ENCODE measurements around the gene GMDS.

GMDS gene

DNA sequence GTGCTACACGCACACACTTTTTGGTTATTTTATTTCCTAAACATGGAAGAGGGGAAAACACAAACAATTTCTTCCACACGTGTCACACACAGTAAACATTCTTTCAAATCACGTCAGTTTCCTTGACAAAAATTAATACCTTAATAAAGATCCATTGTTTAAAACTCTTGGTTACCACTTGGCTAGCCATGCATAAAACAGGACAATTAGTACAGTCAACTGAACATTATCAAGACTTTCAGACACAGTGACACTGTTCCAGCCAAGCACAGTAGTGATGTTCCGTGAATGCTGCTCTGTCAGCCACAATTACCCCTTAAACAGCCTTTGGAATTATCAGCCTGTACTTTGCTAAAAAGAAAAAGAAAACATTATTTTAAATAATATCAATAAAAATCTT is 50.8 kb downstream of the GMDS start:
- Histone ChIP-seq H3K36me3 (replicated peaks; ENCODE audit: low read depth, low read length) (no peaks in the 10 kb centered on the region), H3K4me2 (ENCODE audit: low read length) (no peak overlapping the region), H3K9ac (ENCODE audit: low read length) (no peak overlapping the region), H3K27ac (ENCODE audit: low read length) (no peak overlapping the region), H4K20me1 (ENCODE audit: insufficient read depth, low read length) (no peaks in the 10 kb centered on the region), H2AFZ (ENCODE audit: low read depth, low read length) (no peak overlapping the region), H3K4me1 (ENCODE audit: low read length) (no peaks in the 10 kb centered on the region), H3K9me3 (ENCODE audit: insufficient read depth, low read length) (no peaks in the 10 kb centered on the region), H3K4me3 (ENCODE audit: low read length) (no peak overlapping the region), H3K27me3 (ENCODE audit: low read depth, low read length) (no peaks in the 10 kb centered on the region), H3K79me2 (ENCODE audit: low read length) (no peaks in the 10 kb centered on the region)
- TF ChIP-seq EZH2phosphoT487 (IDR thresholded peaks at IDR 0.05; ENCODE audit: low read depth) = no peak
- TF ChIP-seq, protein P1, sequence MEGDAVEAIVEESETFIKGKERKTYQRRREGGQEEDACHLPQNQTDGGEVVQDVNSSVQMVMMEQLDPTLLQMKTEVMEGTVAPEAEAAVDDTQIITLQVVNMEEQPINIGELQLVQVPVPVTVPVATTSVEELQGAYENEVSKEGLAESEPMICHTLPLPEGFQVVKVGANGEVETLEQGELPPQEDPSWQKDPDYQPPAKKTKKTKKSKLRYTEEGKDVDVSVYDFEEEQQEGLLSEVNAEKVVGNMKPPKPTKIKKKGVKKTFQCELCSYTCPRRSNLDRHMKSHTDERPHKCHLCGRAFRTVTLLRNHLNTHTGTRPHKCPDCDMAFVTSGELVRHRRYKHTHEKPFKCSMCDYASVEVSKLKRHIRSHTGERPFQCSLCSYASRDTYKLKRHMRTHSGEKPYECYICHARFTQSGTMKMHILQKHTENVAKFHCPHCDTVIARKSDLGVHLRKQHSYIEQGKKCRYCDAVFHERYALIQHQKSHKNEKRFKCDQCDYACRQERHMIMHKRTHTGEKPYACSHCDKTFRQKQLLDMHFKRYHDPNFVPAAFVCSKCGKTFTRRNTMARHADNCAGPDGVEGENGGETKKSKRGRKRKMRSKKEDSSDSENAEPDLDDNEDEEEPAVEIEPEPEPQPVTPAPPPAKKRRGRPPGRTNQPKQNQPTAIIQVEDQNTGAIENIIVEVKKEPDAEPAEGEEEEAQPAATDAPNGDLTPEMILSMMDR (IDR thresholded peaks at IDR 0.05; ENCODE audit: low read depth, low read length) = no peak

DNA sequence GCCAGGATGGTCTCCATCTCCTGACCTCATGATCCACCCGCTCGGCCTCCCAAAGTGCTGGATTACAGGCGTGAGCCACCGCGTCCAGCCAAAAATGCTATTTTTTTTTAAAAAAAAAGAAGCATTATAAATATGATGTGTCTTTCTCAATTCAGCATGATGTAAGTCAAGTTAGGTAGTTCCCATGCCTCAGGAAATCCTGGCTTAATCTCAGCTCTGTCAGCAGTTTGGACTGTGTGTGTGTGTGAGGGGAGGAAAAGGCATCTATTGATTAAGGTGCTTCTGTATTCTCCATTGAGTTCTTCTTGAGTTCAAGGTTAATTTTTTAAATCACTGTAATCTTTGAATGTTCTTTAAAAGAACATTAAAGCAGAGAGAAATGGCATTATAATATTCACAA is 51.5 kb downstream of the GMDS start:
- no peak overlapping the region for H2AFZ ChIP-seq (ENCODE audit: low read depth, low read length)
- H3K4me3 ChIP-seq (ENCODE audit: low read length) = no peak overlapping the region
- H3K27ac ChIP-seq (ENCODE audit: low read length) = no peak overlapping the region
- H3K4me1 ChIP-seq (ENCODE audit: low read length) = no peaks in the 10 kb centered on the region
- no peak overlapping the region for H3K9ac ChIP-seq (ENCODE audit: low read length)
- no peaks in the 10 kb centered on the region for H3K27me3 ChIP-seq (ENCODE audit: low read depth, low read length)
- no peaks in the 10 kb centered on the region for H3K9me3 ChIP-seq (ENCODE audit: insufficient read depth, low read length)
- no peak overlapping the region for H3K4me2 ChIP-seq (ENCODE audit: low read length)
- TF ChIP-seq, protein P1 (IDR thresholded peaks at IDR 0.05; ENCODE audit: low read depth, low read length) = no peak
- no peaks in the 10 kb centered on the region for H4K20me1 ChIP-seq (ENCODE audit: insufficient read depth, low read length)
- H3K79me2 ChIP-seq (ENCODE audit: low read length) = no peaks in the 10 kb centered on the region
- H3K36me3 ChIP-seq (replicated peaks; ENCODE audit: low read depth, low read length) = no peaks in the 10 kb centered on the region

DNA sequence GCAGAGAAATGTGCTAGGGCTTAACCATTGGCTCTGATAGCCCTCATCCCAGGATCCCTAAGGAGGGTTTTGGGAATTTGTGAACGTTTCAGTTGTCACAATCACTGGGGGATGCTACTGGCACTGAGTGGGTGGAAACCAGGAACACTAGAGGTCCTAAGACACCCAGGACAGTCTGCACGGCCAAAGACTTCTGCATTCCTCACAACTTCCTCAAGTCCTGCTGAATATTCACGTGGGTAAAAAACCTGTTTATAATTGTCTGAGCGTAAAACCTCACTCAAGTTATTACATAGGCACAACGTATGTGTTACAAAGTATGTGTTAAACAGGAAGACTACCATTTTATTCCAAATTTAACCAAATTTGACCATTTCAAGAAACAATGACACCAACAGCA is 52.4 kb downstream of the GMDS start:
- H3K4me1 ChIP-seq (ENCODE audit: low read length) = no peaks in the 10 kb centered on the region
- H3K4me2 ChIP-seq (ENCODE audit: low read length) = no peak overlapping the region
- H3K79me2 ChIP-seq (ENCODE audit: low read length) = no peaks in the 10 kb centered on the region
- no peaks in the 10 kb centered on the region; the same call in 1 of the 2 replicates for H4K20me1 ChIP-seq (ENCODE audit: insufficient read depth, low read length)
- H3K27ac ChIP-seq (ENCODE audit: low read length) = no peak overlapping the region
- no peaks in the 10 kb centered on the region for H3K36me3 ChIP-seq (replicated peaks; ENCODE audit: low read depth, low read length)
- no peak overlapping the region for H2AFZ ChIP-seq (ENCODE audit: low read depth, low read length)
- H3K4me3 ChIP-seq (ENCODE audit: low read length) = no peak overlapping the region
- H3K9me3 ChIP-seq (ENCODE audit: insufficient read depth, low read length) = no peaks in the 10 kb centered on the region
- H3K27me3 ChIP-seq (ENCODE audit: low read depth, low read length) = 0 out of 2 replicates have a peak, but pooled peaks cover 5% of the 10 kb centered on the region
- no peak overlapping the region for H3K9ac ChIP-seq (ENCODE audit: low read length)
- TF ChIP-seq, protein P1 (IDR thresholded peaks at IDR 0.05; ENCODE audit: low read depth, low read length) = no peak
- no peak for TF ChIP-seq EZH2phosphoT487 (IDR thresholded peaks at IDR 0.05; ENCODE audit: low read depth)

DNA sequence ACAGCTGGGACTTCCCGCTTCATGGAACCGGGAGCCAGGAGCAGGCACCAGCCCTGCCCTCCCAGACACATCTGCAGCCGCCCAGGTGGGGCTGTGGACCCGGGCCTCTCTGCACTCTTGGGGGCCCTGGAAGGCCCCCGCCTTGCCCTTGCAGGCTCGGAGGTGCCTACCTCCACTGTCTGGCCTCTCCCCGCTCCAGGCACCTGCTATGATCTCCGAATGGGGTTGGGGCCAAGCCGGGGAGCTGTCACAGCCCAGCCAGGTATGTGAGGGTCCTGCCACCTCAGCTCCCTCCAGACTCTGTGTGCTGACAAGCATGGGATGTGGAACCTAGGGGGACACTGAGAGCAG is 54.0 kb downstream of the GMDS start:
- Histone ChIP-seq H3K36me3 (replicated peaks; ENCODE audit: low read depth, low read length) (no peaks in the 10 kb centered on the region), H3K79me2 (ENCODE audit: low read length) (no peaks in the 10 kb centered on the region)

More for the DNA sequence above, 54.0 kb downstream of the GMDS start:
- Histone ChIP-seq H3K4me3 (ENCODE audit: low read length) (no peak overlapping the region), H3K9ac (ENCODE audit: low read length) (no peak overlapping the region), H3K4me1 (ENCODE audit: low read length) (peaks cover 8% of the 10 kb centered on the region), H3K27ac (ENCODE audit: low read length) (no peak overlapping the region), H3K27me3 (ENCODE audit: low read depth, low read length) (peaks cover 17% of the 10 kb centered on the region; the same call in 1 of the 2 replicates), H3K4me2 (ENCODE audit: low read length) (no peak overlapping the region), H2AFZ (ENCODE audit: low read depth, low read length) (no peak overlapping the region), H3K9me3 (ENCODE audit: insufficient read depth, low read length) (no peaks in the 10 kb centered on the region), H4K20me1 (ENCODE audit: insufficient read depth, low read length) (peaks cover 12% of the 10 kb centered on the region)
- TF ChIP-seq EZH2phosphoT487 (IDR thresholded peaks at IDR 0.05; ENCODE audit: low read depth) = no peak
- TF ChIP-seq, protein P1 (IDR thresholded peaks at IDR 0.05; ENCODE audit: low read depth, low read length) = no peak

All from OCI-LY3 (cell line).